8988T (cell line): ENCODE measurements around the gene CRTAC1.
A peak's percentile ranks its signal among the peaks of the same experiment; 100 is the strongest.

Experiments used
- DNase-seq: peaks from one replicate; pipeline ENCODE4 v3.0.0; 2011

CRTAC1 gene

DNA sequence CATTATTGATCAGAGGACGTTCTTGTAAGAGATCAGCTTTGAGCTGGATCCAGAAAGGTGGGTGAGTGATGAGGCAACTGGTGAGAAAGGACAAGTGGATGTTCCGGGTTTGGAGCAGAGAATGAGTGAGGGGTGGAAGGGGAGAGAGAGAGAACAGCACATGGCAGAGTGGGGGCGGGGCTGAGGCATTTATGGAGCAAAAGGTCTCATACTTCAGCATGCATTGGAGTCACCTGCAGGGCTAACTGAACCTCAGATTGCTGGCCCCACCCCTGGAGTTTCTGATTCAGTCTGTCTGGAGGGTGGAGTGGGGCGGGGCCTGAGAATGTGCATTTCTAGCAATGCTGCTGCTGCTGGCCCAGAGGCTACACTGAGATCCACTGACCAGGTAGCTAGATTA is 109.6 kb downstream of the CRTAC1 start:
- DNase-seq = no peak

DNA sequence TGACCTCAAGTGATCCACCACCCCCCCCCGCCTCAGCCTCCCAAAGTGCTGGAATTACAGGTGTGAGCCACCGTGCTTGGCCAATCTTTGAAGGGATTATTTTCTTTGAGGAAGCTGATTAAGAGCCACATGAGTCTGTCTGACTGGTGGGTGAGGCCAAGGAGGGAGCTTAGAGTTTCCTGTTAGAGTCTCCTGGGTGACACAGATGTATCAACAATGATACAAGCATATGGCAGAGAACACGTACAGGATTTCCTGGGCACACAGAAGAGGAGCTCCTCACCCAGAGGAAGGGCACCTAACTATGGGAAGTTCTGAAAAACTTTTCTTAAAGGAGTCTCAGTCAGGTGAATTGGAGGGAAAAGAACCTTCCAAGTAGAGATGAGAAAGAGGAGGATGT is 111.4 kb downstream of the CRTAC1 start:
- DNase-seq = no peak

DNA sequence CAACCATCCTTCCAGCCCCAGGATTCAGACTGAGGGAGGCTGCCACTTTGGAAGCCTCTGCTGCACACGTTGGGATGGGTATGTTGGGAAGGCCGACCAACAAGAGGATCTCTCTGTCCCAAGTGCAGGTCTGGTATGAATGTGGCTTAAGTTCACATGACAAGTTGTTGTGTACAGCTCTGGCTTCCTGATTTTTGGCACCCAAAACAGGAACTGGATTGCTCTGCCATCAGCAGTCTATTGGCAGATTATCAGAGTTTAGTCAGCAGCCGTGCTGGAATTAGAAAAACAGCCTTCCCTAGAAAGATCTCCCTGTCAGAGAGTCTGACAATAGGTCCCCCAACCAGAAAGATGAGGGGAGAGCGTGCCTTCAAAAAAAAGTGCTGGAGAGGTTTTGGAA is 113.8 kb downstream of the CRTAC1 start:
- no peak for DNase-seq

DNA sequence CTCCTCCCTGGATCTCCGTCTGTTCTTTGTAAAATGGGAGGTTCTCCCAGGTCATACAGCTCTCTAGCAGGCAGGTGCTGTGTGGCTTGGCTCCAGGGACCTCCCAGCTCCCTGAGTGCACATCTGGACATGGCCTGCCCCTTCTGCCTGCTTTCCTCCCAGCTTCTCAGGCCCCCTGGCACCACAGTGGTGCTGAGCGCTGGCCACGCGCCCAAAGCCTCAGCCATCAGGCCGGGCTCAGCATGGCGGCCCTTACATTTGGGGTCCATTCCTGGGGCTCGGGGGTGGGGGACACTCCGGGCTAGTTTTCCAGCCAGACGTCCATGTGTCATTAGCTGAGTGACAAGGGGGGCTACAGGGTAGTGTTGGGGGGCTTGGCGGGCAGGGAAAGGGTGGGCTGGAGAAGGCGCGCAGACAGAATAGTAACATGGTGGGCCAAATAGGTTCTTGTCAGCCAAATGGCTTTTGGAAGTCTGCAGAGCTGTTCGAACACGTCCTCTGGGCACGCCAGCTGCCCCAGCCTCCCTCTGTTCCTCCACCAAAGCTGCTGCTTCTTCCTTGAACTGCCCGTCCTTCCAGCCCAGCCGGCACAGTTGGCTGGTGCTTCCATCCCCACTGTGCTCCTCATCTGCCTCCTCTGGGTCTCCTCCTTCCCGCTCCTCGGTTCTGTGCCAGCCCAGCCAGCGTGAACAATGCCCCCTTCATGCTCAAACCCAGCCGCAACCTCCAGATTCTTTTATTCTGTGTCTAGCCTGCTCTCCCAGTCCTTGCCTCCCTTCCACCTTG is 114.9 kb downstream of the CRTAC1 start:
- no peak for DNase-seq

- peak; percentile 79 for DNase-seq
These were observed 115.6 kb downstream of the CRTAC1 start for GRCh38 chr10:97914837-97915211.

DNA sequence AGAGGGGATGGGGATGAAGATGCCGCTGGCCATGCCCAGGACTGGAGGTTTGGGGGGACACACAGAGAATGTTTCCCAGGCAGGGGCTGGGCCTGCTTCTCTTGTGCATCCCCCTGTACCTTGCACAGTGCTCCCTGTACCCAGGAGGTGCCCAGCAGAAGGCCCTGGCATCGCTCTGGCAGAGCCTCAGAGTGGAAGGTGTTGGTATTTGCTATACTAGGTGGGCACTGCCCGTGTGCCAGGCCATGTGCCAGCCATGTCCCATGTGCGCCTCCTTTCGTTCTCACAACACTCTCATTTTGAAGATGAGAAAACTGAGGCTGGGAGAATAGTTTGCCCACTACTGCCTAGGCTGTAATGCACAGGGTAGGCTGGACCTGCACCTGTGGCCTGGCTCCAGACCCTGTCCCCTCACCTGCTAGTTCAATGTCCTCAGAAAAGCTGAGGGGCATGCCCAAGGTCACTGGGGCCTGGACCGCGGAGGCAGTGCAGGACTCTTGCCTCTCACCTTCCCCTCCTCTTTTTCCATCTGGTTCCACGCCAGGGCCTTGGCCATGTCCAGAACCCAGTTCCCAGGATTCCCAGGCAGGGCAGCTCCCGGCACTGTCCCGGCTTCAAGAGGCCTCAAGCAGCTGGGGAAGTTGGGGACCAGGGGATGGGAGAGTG is 116.1 kb downstream of the CRTAC1 start:
- DNase-seq = no peak

DNA sequence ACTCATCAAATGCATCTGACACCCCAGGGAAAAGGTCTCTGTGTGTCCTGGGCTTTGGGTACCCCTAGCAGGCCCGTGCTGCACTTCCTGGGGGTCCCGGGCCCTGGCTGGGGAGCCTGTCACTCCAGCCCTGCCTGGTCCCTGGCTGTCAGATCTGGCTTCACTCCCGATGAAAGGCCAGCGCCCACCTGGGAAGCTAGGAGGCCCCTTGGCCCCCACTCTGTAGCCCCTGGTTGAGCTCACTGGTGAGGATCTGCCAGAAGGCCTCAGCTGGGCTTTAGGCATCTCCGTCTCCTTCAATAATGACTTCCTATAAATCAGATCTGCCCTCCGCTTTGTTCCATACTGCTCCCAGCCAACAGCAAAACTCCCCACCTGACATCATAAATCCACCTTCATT is 116.8 kb downstream of the CRTAC1 start:
- no peak for DNase-seq

DNA sequence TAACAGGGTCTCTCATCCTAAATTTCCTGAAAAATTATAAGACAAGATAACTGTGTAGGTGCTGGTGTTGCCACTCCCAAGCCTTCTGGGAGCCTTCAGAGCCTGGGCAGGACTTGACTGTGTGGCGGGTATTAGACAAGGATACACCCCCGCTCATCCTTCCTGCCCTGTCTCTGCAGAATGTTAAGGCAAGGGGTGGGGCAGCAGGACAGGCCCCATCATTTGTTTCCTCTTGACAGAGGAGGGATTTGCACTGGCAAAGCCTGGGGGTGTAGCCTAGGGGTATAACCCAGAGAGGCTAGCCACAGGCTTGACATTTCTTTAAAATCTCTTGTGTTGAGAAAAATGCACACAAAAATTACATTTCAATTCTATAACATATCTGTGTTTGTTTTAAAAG is 117.2 kb downstream of the CRTAC1 start:
- DNase-seq = no peak

- no peak for DNase-seq
These were observed 119.2 kb downstream of the CRTAC1 start for GRCh38 chr10:97911217-97911616.

GRCh38 chr10:97910661-97911060 is 119.8 kb downstream of the CRTAC1 start:
- DNase-seq = no peak

GRCh38 chr10:97907830-97908229 is 122.6 kb downstream of the CRTAC1 start:
- no peak for DNase-seq

GRCh38 chr10:97907211-97907610 is 123.2 kb downstream of the CRTAC1 start:
- DNase-seq = no peak

DNA sequence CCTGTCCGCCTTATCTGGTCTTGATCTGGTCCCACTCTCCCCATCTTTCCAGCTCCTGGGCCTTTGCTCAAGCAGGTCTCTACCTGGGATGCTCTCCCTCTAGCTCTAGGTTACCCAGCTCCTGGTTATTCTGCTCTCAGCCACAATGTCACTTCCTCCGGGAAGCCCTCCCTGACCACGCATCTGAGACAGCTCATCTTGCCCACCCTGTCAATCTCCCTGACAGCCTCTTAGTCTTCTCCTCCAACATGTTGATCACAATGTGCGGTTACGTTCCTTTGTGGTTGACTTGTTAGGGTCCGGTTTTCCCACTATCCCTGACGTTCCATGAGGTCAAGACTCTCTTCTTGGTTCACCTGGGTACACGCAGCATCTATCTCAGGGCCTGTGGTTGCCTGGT is 125.1 kb downstream of the CRTAC1 start:
- no peak for DNase-seq

DNA sequence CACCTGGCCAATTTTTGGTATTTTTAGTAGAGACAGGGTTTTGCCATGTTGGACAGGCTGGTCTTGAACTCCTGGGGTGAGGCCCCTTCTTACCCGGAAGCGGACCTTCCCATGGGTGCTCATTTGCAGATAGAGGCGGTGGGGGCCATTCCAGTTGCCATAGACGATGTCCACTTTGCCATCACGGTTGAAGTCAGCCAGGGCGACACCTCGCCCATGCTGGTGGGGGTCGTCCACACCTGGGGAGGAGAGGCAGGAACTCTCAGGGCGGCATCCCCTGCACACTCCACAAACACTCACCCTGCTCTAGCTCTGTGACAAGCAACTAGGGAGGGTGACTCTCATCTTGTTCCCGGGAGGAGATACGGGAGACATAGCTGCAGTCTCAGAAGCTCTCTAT is 125.8 kb downstream of the CRTAC1 start:
- no peak for DNase-seq

DNA sequence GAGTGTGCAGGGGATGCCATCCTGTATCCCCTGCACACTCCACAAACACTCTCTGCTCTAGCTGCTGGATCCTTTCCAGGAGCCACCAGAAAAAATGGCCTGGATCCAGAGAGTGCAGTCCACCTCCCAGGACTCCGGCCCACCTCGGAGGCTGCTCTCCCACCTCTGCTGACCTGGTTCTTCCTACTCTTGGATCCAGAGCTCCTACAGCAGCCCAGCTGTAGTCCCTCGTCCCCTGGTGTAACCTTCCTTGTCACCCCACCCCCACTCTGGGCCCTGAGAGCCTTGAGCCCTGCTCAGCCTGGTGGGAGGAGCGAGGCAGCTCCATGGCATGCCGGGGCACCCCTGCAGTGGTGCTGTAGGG is 126.4 kb downstream of the CRTAC1 start:
- no peak for DNase-seq

GRCh38 chr10:97903128-97904017 is 127.0 kb downstream of the CRTAC1 start:
- no peak for DNase-seq

DNA sequence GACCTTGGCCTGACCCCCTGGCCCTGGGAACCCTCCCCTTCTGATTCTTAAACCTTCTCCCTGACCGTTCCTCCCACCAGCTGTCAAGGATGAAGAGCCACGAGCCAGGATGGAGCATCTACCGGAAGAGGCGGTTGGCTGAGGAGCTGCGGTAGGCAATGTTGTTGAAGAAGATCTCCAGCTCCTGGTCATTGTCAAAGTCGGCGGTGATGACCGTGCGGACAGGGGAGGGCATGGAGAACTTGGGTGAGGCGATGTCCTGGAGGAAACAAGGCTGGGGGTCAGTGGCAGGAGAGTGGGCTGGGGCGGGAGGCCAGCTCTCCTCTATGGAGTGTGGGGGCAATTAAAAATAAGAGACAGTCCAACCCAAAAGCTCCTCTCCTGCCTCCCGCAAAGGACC is 129.0 kb downstream of the CRTAC1 start:
- DNase-seq = no peak

- DNase-seq = no peak
These were observed 132.0 kb downstream of the CRTAC1 start for GRCh38 chr10:97898429-97898828.

- no peak for DNase-seq
These were observed 133.6 kb downstream of the CRTAC1 start for GRCh38 chr10:97896756-97897358.

GRCh38 chr10:97895915-97896314 is 134.5 kb downstream of the CRTAC1 start:
- DNase-seq = no peak

DNA sequence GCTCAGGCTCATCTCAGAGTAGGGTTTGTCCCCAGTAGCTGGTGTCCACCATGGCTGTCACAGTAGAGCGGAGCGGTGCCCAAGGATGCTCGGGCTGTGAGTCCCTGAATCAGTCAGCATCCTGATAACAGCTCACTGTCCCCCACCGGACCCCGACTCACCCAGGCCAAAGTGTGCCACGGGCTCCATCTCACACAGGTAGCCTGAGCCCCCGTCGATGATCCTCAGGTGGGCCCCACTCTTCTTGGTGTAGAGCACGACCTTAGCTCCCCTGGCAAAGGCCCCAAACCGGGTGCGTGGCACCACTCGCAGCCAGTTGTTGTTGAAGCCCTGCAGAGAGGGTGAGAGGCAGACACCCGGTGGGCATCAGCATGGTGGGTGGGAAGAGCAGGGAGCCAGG is 135.3 kb downstream of the CRTAC1 start:
- DNase-seq = no peak

GRCh38 chr10:97894092-97894491 is 136.3 kb downstream of the CRTAC1 start:
- DNase-seq = no peak

GRCh38 chr10:97892939-97893338 is 137.5 kb downstream of the CRTAC1 start:
- DNase-seq = no peak
